D721Med (cell line): Measurements from ENCODE around the gene SPECC1.
"Not testable (repeated sequence)": the region's sequence is repeated elsewhere in the genome, so short reads cannot be mapped to it uniquely, and the experiment has no call there.

Experiments
- DNase-seq: peaks from one replicate; pipeline ENCODE4 v3.0.0; 2011; ENCODE audit warnings: low spot score; ENCODE audit not compliant: insufficient read length
- FAIRE-seq: peaks from 2 replicates; lab custom pipeline; 2011; peaks lifted over from hg19 to GRCh38; lab: Jason Lieb, UNC
- CTCF ChIP-seq: IDR thresholded peaks from 2 replicates; pipeline ENCODE4 v1.5.1; 2012; ENCODE audit warnings: mild to moderate bottlenecking, control low read depth; ENCODE audit not compliant: insufficient read depth; ENCODE audit errors: missing control alignments

The SPECC1 gene

GRCh38 chr17:19996502-19996901 is 12.7 kb upstream of the SPECC1 start:
- no peak for TF ChIP-seq CTCF
- FAIRE-seq (no peak), DNase-seq (no peak)

- FAIRE-seq (no peak), DNase-seq (no peak)
- no peak for TF ChIP-seq CTCF
Observed at GRCh38 chr17:20008242-20009051, 712 bp upstream of the SPECC1 start.

GRCh38 chr17:20009052-20009301 is 182 bp upstream of the SPECC1 start:
- DNase-seq, result no peak
- TF ChIP-seq CTCF, result no peak
- FAIRE-seq, result no peak

- peak; percentile 67 for FAIRE-seq
- TF ChIP-seq CTCF, result peak; percentile 14
- no peak for DNase-seq
Observed at GRCh38 chr17:20010099-20010863, 1.1 kb downstream of the SPECC1 start.

GRCh38 chr17:20010936-20011335 is 1.8 kb downstream of the SPECC1 start:
- TF ChIP-seq CTCF, result no peak
- FAIRE-seq (no peak), DNase-seq (no peak)

GRCh38 chr17:20012017-20012536 is 2.9 kb downstream of the SPECC1 start:
- FAIRE-seq, result no peak
- TF ChIP-seq CTCF, result no peak
- DNase-seq, result no peak

- not testable (repeated sequence) for DNase-seq
Observed at GRCh38 chr17:20016475-20016992, 7.4 kb downstream of the SPECC1 start.

More at GRCh38 chr17:20016475-20016992, 7.4 kb downstream of the SPECC1 start:
- not testable (repeated sequence) for FAIRE-seq
